ENCODE data around the gene TEX264. TPM values are rescaled to one million over a fixed set of nuclear protein-coding genes. Genes with fewer than 3 reads are reported as not detected.

TEX264 gene
- total RNA-seq, 1 donor, result 56.1 TPM

GRCh38 chr3:51682079-51682478, 11.0 kb downstream of the TEX264 start:
- Histone ChIP-seq H2AFZ (ENCODE audit: low read length) (no peak overlapping the region), H3K4me2 (ENCODE audit: insufficient read depth, low read length) (no peak overlapping the region)
- TF ChIP-seq CTCF (IDR thresholded peaks at IDR 0.05; ENCODE audit: extremely low read depth, low read depth, low read length), result peak; percentile 91

DNA sequence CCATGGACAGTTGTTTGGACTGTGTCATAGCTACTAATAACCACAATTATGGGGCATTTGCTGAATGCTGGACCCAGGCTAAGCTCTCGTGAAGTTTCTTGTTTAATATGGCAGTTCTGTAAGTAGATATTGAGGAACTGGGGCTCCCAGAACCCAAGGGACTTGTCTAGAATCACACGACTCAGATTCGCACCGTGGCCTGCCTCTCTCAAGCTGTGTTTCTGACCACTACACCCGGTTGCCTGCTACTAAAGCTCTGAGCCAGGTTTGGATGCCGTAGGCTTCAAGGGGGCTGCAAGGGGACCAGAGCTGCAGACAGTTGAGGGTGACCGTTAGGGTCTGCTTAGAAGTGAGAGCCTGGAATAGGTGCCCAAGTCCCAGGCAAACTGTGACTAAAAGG, 11.5 kb downstream of the TEX264 start:
- TF ChIP-seq CTCF (IDR thresholded peaks at IDR 0.05; ENCODE audit: extremely low read depth, low read depth, low read length), result no peak

More at GRCh38 chr3:51682079-51682478, 11.0 kb downstream of the TEX264 start:
- Histone ChIP-seq H3K79me2 (ENCODE audit: insufficient read depth, low read length) (peaks cover 54% of the 10 kb centered on the region), H3K9me3 (ENCODE audit: low read depth, low read length) (no peaks in the 10 kb centered on the region), H3K4me1 (ENCODE audit: insufficient read depth, low read length) (peaks cover 20% of the 10 kb centered on the region), H3K4me3 (ENCODE audit: insufficient read depth, low read length) (no peak overlapping the region), H3K27me3 (ENCODE audit: insufficient read depth, low read length) (no peaks in the 10 kb centered on the region), H4K20me1 (ENCODE audit: insufficient read depth, low read length) (peaks cover 43% of the 10 kb centered on the region), H3K36me3 (ENCODE audit: insufficient read depth, low read length) (peaks cover 25% of the 10 kb centered on the region), H3K27ac (ENCODE audit: low read depth, low read length) (no peak overlapping the region)
- DNase-seq (ENCODE audit: insufficient read length, low spot score, missing footprints), result peak; percentile 98

DNA sequence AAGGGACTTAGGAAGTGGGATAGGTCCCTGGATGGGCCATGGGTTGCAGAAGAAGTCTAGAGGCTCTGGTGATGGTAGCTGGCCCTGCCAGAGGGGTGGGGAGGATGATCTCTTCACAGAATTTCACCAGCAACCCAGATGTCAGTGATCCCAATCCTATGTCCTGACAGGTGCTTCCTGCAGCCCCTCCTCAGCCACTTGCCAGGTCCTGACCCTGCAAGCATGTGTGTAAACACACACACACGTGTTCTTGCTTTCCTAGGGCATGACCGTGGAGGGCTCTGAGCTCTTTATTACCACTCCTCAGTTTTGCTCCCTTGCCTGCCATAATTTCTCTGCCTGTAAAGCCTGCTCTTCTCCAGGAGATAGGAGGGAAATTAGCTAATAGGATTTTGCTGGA, 12.5 kb downstream of the TEX264 start:
- peak; percentile 35 for DNase-seq (ENCODE audit: insufficient read length, low spot score, missing footprints)
- no peak overlapping the region for H3K4me3 ChIP-seq (ENCODE audit: insufficient read depth, low read length)
- peaks cover 39% of the 10 kb centered on the region for H3K79me2 ChIP-seq (ENCODE audit: insufficient read depth, low read length)
- no peak for TF ChIP-seq CTCF (IDR thresholded peaks at IDR 0.05; ENCODE audit: extremely low read depth, low read depth, low read length)
- H3K4me1 ChIP-seq (ENCODE audit: insufficient read depth, low read length), result peaks cover 24% of the 10 kb centered on the region
- no peak overlapping the region for H3K27ac ChIP-seq (ENCODE audit: low read depth, low read length)
- H4K20me1 ChIP-seq (ENCODE audit: insufficient read depth, low read length), result peaks cover 35% of the 10 kb centered on the region
- peaks cover 23% of the 10 kb centered on the region for H3K36me3 ChIP-seq (ENCODE audit: insufficient read depth, low read length)
- H3K27me3 ChIP-seq (ENCODE audit: insufficient read depth, low read length), result no peaks in the 10 kb centered on the region
- H3K4me2 ChIP-seq (ENCODE audit: insufficient read depth, low read length), result no peak overlapping the region
- no peaks in the 10 kb centered on the region for H3K9me3 ChIP-seq (ENCODE audit: low read depth, low read length)
- no peak overlapping the region for H2AFZ ChIP-seq (ENCODE audit: low read length)

More for the DNA sequence above, 11.5 kb downstream of the TEX264 start:
- Histone ChIP-seq H3K27me3 (ENCODE audit: insufficient read depth, low read length) (no peaks in the 10 kb centered on the region), H4K20me1 (ENCODE audit: insufficient read depth, low read length) (peaks cover 41% of the 10 kb centered on the region), H3K4me3 (ENCODE audit: insufficient read depth, low read length) (no peak overlapping the region), H3K4me2 (ENCODE audit: insufficient read depth, low read length) (no peak overlapping the region), H3K4me1 (ENCODE audit: insufficient read depth, low read length) (peaks cover 24% of the 10 kb centered on the region), H3K27ac (ENCODE audit: low read depth, low read length) (no peak overlapping the region), H3K79me2 (ENCODE audit: insufficient read depth, low read length) (peaks cover 49% of the 10 kb centered on the region), H3K9me3 (ENCODE audit: low read depth, low read length) (no peaks in the 10 kb centered on the region), H2AFZ (ENCODE audit: low read length) (no peak overlapping the region), H3K36me3 (ENCODE audit: insufficient read depth, low read length) (peaks cover 24% of the 10 kb centered on the region)
- DNase-seq (ENCODE audit: insufficient read length, low spot score, missing footprints), result no peak

DNA sequence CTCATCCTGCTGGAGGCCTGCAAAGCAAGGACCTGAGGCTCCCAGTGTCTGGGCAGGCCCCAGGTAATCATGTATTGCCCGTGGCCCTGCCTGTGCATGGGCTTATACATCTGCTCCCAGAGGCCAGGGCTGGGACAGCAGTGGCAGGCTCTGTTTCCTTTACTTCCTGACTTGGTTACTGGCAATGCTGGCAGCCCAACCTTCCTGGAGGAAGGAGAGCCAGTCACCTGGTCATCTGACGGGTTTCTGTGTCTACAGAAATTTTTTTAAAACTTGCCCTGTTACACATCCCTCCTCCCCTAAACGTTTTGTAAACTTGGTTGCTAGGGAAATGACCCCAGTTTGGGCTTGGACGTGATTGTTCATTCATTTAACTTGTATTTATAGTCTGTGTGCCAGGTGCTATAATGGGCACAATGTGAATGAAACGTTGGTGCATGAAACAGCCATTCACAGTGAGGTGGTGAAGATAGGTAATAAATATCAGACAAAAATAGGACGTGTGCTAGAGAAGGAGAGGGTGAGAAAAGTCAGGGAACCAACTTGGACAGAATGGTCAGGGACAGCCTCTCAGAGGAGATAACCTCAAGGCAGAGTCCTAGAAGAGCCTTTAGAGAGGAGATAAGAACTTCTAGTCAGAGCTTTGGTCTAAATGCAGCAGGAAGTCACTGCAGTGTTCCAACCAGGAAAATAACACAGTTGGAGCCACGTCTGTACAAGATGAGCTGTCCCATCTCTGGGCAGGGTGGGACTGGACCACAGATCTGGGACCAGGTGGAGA, 14.1 kb downstream of the TEX264 start:
- H3K4me2 ChIP-seq (ENCODE audit: insufficient read depth, low read length), result no peak overlapping the region
- no peak for TF ChIP-seq CTCF (IDR thresholded peaks at IDR 0.05; ENCODE audit: extremely low read depth, low read depth, low read length)
- no peak overlapping the region for H2AFZ ChIP-seq (ENCODE audit: low read length)
- H3K36me3 ChIP-seq (ENCODE audit: insufficient read depth, low read length), result peaks cover 19% of the 10 kb centered on the region
- H3K9me3 ChIP-seq (ENCODE audit: low read depth, low read length), result no peaks in the 10 kb centered on the region
- H3K4me3 ChIP-seq (ENCODE audit: insufficient read depth, low read length), result no peak overlapping the region
- DNase-seq (ENCODE audit: insufficient read length, low spot score, missing footprints), result peak; percentile 71
- peaks cover 24% of the 10 kb centered on the region for H3K4me1 ChIP-seq (ENCODE audit: insufficient read depth, low read length)
- H3K27me3 ChIP-seq (ENCODE audit: insufficient read depth, low read length), result no peaks in the 10 kb centered on the region
- peaks cover 36% of the 10 kb centered on the region for H4K20me1 ChIP-seq (ENCODE audit: insufficient read depth, low read length)
- H3K27ac ChIP-seq (ENCODE audit: low read depth, low read length), result no peak overlapping the region
- H3K79me2 ChIP-seq (ENCODE audit: insufficient read depth, low read length), result peaks cover 27% of the 10 kb centered on the region

Data from osteoblast (primary cell).